HepG2 (cell line): ENCODE results near the gene POLR2F. TPM values are rescaled to one million over a fixed set of nuclear protein-coding genes. Genes with fewer than 3 reads are reported as not detected.
A peak's percentile ranks its signal among the peaks of the same experiment; 100 is the strongest.
"Not testable (repeated sequence)": the region's sequence is repeated elsewhere in the genome, so short reads cannot be mapped to it uniquely, and the experiment has no call there.

ENCODE experiments used
- ATAC-seq: fragments of 200-7000 bp; cut with Tn5 transposase; 3 replicates; pipeline ENCODE4 v1.9.1; 2020; ENCODE audit warnings: mild to moderate bottlenecking, moderate library complexity
- BruUV-seq: library from RNA; stranded (reverse); fragments of 400-500 nt; replicated peaks from 2 replicates; lab custom pipeline; 2021; lab: Mats Ljungman, UMichigan
- CTCF ChIA-PET: fragments of 300-600 bp; formaldehyde crosslinking; extraction: SDS; loops from one replicate; lab custom pipeline; 2021; ENCODE audit warnings: low total read pairs, inconsistent platforms, low intra/inter-chr PET ratio; lab: Yijun Ruan, JAX
- POLR2A ChIA-PET: fragments of 350-600 bp; sonication (Branson Sonifier 250); formaldehyde crosslinking; loops from one replicate; lab custom pipeline; 2020; ENCODE audit warnings: antibody characterized with exemption, inconsistent platforms; lab: Yijun Ruan, JAX
- DNase-seq: peaks from one replicate; pipeline ENCODE4 v3.0.0-alpha.2; 2015; ENCODE audit warnings: low spot score
- FAIRE-seq: peaks from 3 replicates; lab custom pipeline; 2011; peaks lifted over from hg19 to GRCh38; lab: Jason Lieb, UNC
- H2AFZ ChIP-seq: one replicate; pipeline ENCODE4 v1.6.1; 2011; ENCODE audit warnings: low read length, inconsistent platforms
- H3K27ac ChIP-seq: fragments of 300-600 bp; 3 replicates; pipeline ENCODE4 v1.8.0; 2011; ENCODE audit warnings: mixed run types, mild to moderate bottlenecking, mixed read lengths, low read length, inconsistent platforms; ENCODE audit not compliant: insufficient read depth; ENCODE audit errors: extremely low read length
- H3K27me3 ChIP-seq, 2 experiments: fragments of 200-600 bp in 1 of 2; 2 replicates in 1 of 2; 3 replicates in 1 of 2; pipeline versions ENCODE4 v1.6.0 to v1.8.0; 2011; ENCODE audit warnings: low read length in 2 of 2, mild to moderate bottlenecking in 2 of 2, moderate library complexity in 2 of 2, inconsistent platforms in 1 of 2; ENCODE audit not compliant: insufficient read depth in 2 of 2, control insufficient read depth in 1 of 2
- H3K36me3 ChIP-seq, 2 experiments: fragments of 200-600 bp in 1 of 2; replicated peaks in 1 of 2; 2 replicates in 1 of 2; 3 replicates in 1 of 2; pipeline versions ENCODE4 v1.5.1 to v1.8.0; 2011; ENCODE audit warnings: low read length in 2 of 2, inconsistent platforms in 1 of 2; ENCODE audit not compliant: insufficient read depth in 2 of 2, control insufficient read depth in 1 of 2
- H3K4me1 ChIP-seq: 2 replicates; pipeline ENCODE4 v1.5.1; 2012; ENCODE audit warnings: low read length, inconsistent platforms; ENCODE audit not compliant: insufficient read depth
- H3K4me2 ChIP-seq: 2 replicates; pipeline ENCODE4 v1.6.0; 2011; ENCODE audit warnings: low read depth, low read length, inconsistent platforms
- H3K4me3 ChIP-seq, 3 experiments: fragments of 200-600 bp in 1 of 3; sonication (generic), shearing (Covaris generic) in 1 of 3; replicated peaks in 1 of 3; 2 replicates each; pipeline ENCODE4 v1.5.1; 2011 to 2016; ENCODE audit warnings: low read length in 3 of 3, inconsistent platforms in 2 of 3, low read depth in 2 of 3, mild to moderate bottlenecking in 2 of 3, control low read depth in 1 of 3, mixed read lengths in 1 of 3; ENCODE audit not compliant: insufficient read depth in 1 of 3
- H3K79me2 ChIP-seq: one replicate; pipeline ENCODE4 v1.6.1; 2011; ENCODE audit warnings: low read length, inconsistent platforms; ENCODE audit not compliant: insufficient read depth
- H3K9ac ChIP-seq: 2 replicates; pipeline ENCODE4 v1.6.0; 2011; ENCODE audit warnings: mild to moderate bottlenecking, low read depth, low read length, inconsistent platforms; ENCODE audit not compliant: insufficient read depth
- H3K9me3 ChIP-seq: 2 replicates; pipeline ENCODE4 v1.5.1; 2012; ENCODE audit warnings: mild to moderate bottlenecking, low read length
- H4K20me1 ChIP-seq: 2 replicates; pipeline ENCODE4 v1.6.0; 2011; ENCODE audit warnings: inconsistent platforms, mild to moderate bottlenecking, low read length, moderate library complexity; ENCODE audit not compliant: insufficient read depth
- GTF2F1 ChIP-seq: fragments of 150-350 bp; IDR thresholded peaks from 2 replicates; pipeline ENCODE4 v1.6.1; 2014; ENCODE audit warnings: low read length
- HDAC2 ChIP-seq: sonication (generic); formaldehyde crosslinking; IDR thresholded peaks from 2 replicates; pipeline ENCODE4 v1.4.0; 2020; ENCODE audit warnings: missing genetic modification reagents
- HOMEZ ChIP-seq: IDR thresholded peaks from 2 replicates; pipeline ENCODE4 v1.6.1; 2016; ENCODE audit warnings: low read depth
- KLF12 ChIP-seq: sonication (generic); formaldehyde crosslinking; IDR thresholded peaks from 2 replicates; pipeline ENCODE4 v1.4.0; 2020; ENCODE audit warnings: missing genetic modification reagents, borderline replicate concordance
- RFX5 ChIP-seq: IDR thresholded peaks from 2 replicates; pipeline ENCODE4 v1.6.1; 2011; ENCODE audit warnings: low read depth, low read length, improper control_type of control experiment
- SRF ChIP-seq: IDR thresholded peaks from 2 replicates; pipeline ENCODE4 v1.6.1; 2011; ENCODE audit warnings: mild to moderate bottlenecking, low read depth, low read length, moderate library complexity
- ZFY ChIP-seq: sonication (generic); formaldehyde crosslinking; IDR thresholded peaks from 2 replicates; pipeline ENCODE4 v1.4.0; 2020; ENCODE audit warnings: missing genetic modification reagents
- ZNF18 ChIP-seq: sonication (generic); formaldehyde crosslinking; IDR thresholded peaks from 2 replicates; pipeline ENCODE4 v1.8.0; 2022; ENCODE audit warnings: mild to moderate bottlenecking, missing genetic modification reagents; ENCODE audit not compliant: insufficient replicate concordance
- ZNF234 ChIP-seq: sonication (generic); formaldehyde crosslinking; conservative IDR thresholded peaks from 2 replicates; pipeline ENCODE4 v1.5.1; 2020; ENCODE audit warnings: mild to moderate bottlenecking, missing genetic modification reagents
- ZNF30 ChIP-seq: sonication (generic); formaldehyde crosslinking; IDR thresholded peaks from 2 replicates; pipeline ENCODE4 v1.5.0; 2020; ENCODE audit warnings: mild to moderate bottlenecking, missing genetic modification reagents
- ZNF350 ChIP-seq: sonication (generic); formaldehyde crosslinking; IDR thresholded peaks from 2 replicates; pipeline ENCODE4 v1.4.0; 2020; ENCODE audit warnings: mild to moderate bottlenecking, low read depth, missing genetic modification reagents, borderline replicate concordance
- ZNF362 ChIP-seq: sonication (generic); formaldehyde crosslinking; IDR thresholded peaks from 2 replicates; pipeline ENCODE4 v1.4.0; 2020; ENCODE audit warnings: missing genetic modification reagents, mild to moderate bottlenecking, borderline replicate concordance
- ZNF674 ChIP-seq: sonication (generic); formaldehyde crosslinking; IDR thresholded peaks from 2 replicates; pipeline ENCODE4 v1.5.0; 2020; ENCODE audit warnings: low read depth, mild to moderate bottlenecking, missing genetic modification reagents
- WGBS: methylation state at CpG from one replicate; pipeline ENCODE4 v1.1.6; 2017; ENCODE audit warnings: low lambda C conversion rate; 5-methylcytosine and 5-hydroxymethylcytosine counted together
- in situ Hi-C: cut with HindIII; loops from 2 replicates; pipeline ENCODE4 v1.10.0; 2017; ENCODE audit warnings: low pct_unique_long_range_greater_than_20kb; ENCODE audit not compliant: extremely low pct_ligation_motif_present
- intact Hi-C: fragments of 100-400 bp; cut with micrococcal nuclease; formaldehyde crosslinking; loops from one replicate; pipeline ENCODE4 v1.10.0; 2022; ENCODE audit not compliant: unreplicated experiment
- polyA plus RNA-seq, 8 experiments: library from polyadenylated mRNA; depleted of rRNA in 3 of 8; stranded (reverse) in 7 of 8; unstranded in 1 of 8; fragments of >200 nt; fragmentation: Illumina TruSeq in 4 of 8; extraction: Trizol in 4 of 8; gene quantifications; 2 replicates each; pipeline versions ENCODE4 v1.2.1 to v1.2.3, GENCODE V29; 2011 to 2016; ENCODE audit warnings: low read depth in 4 of 8, missing spikeins in 1 of 8, mixed read lengths in 1 of 8; ENCODE audit not compliant: insufficient read depth in 1 of 8
- total RNA-seq, 5 experiments: library from RNA; depleted of rRNA; stranded (reverse); fragments of >200 nt; fragmentation: Illumina TruSeq; extraction: Trizol; gene quantifications; 2 replicates each; pipeline ENCODE4 v1.2.3, GENCODE V29; 2016; ENCODE audit warnings: low read depth in 1 of 5

The POLR2F gene
- total and polyA plus RNA-seq, 2 of the 13 experiments (the other 11 are each of a cell fraction or from before 2014, with no cell fraction given): 135 to 158 TPM

GRCh38 chr22:37943825-37944198 lies 9.7 kb upstream of the POLR2F start:
- ChIA-PET POLR2A (interaction anchor here (0.7 kb wide), 1 partner anchor 10 kb away, joined by 3 read pairs; the partner anchor contains the start of genes C22orf23 and POLR2F), CTCF (no interaction called here)
- FAIRE-seq: no peak
- H3K4me1 ChIP-seq: peaks cover 13% of the 10 kb centered on the region
- BruUV-seq: TSS peak; percentile 39
- H3K4me3 ChIP-seq: no peak overlapping the region
- peaks cover 3 to 12% of the 10 kb centered on the region in 2 experiments; a peak in 3 of 5 replicates for H3K36me3 ChIP-seq
- H3K27me3 ChIP-seq: no peaks in the 10 kb centered on the region
- no peak overlapping the region for H3K4me2 ChIP-seq
- no peaks in the 10 kb centered on the region for H3K9me3 ChIP-seq
- no peak for ATAC-seq
- H4K20me1 ChIP-seq: no peaks in the 10 kb centered on the region
- in situ Hi-C loops: no loop called here
- intact Hi-C loops: no loop called here
- TF ChIP-seq ZNF350 (CRISPR knock-in tag) (no peak), RFX5 (no peak), ZFY (CRISPR knock-in tag) (no peak), HOMEZ (no peak), ZNF674 (CRISPR knock-in tag) (no peak), HDAC2 (no peak), SRF (no peak), KLF12 (CRISPR knock-in tag) (no peak), ZNF362 (CRISPR knock-in tag) (no peak), ZNF18 (no peak), GTF2F1 (no peak), ZNF234 (CRISPR knock-in tag) (no peak), ZNF30 (no peak)
- no peak overlapping the region for H3K27ac ChIP-seq
- H3K79me2 ChIP-seq: no peaks in the 10 kb centered on the region
- no peak overlapping the region for H3K9ac ChIP-seq
- 96% methylated on average over 4 of the region's 7 CpGs for WGBS
- no peak for DNase-seq
- H2AFZ ChIP-seq: no peak overlapping the region

- POLR2A ChIA-PET, BruUV-seq, H3K27me3 ChIP-seq, DNase-seq, CTCF ChIA-PET, H3K36me3 ChIP-seq, intact Hi-C loops, H3K27ac ChIP-seq, ATAC-seq, H3K4me2 ChIP-seq, H4K20me1 ChIP-seq, H3K9me3 ChIP-seq, H3K79me2 ChIP-seq, H3K9ac ChIP-seq, FAIRE-seq, H3K4me3 ChIP-seq, H2AFZ ChIP-seq, in situ Hi-C loops: not testable (repeated sequence)
- 86% methylated on average over 9 of the region's 11 CpGs for whole genome bisulfite sequencing
- H3K4me1 ChIP-seq: peaks cover 13% of the 10 kb centered on the region
Measured at GRCh38 chr22:37944423-37944822, 9.1 kb upstream of the POLR2F start.
